Psoas muscle (tissue), 8 donors: ENCODE data around the gene OLA1. TPM values are rescaled to one million over a fixed set of nuclear protein-coding genes. Genes with fewer than 3 reads are reported as not detected.

Experiments used
- ATAC-seq, 4 donors: fragments of 200-7000 bp; cut with Tn5 transposase; one replicate each; pipeline ENCODE4 v1.9.1; 2020; ENCODE audit warnings: moderate library complexity in 3 of 4, mild to moderate bottlenecking in 2 of 4
- DNase-seq, 2 donors: peaks; one replicate each; pipeline ENCODE4 v3.0.0-alpha.2; 2020
- H3K27ac ChIP-seq: fragments of 200-600 bp; one replicate; pipeline ENCODE4 v1.8.0; 2022
- H3K27me3 ChIP-seq, 3 donors: fragments of 200-600 bp in 1 of 3; one replicate each; pipeline versions ENCODE4 v1.6.1 to v1.8.0; 2013 to 2022; ENCODE audit warnings: low read length in 2 of 3, mild to moderate bottlenecking in 2 of 3, moderate library complexity in 1 of 3; ENCODE audit not compliant: insufficient read depth in 3 of 3
- H3K36me3 ChIP-seq, 2 donors: fragments of 200-600 bp in 1 of 2; one replicate each; pipeline versions ENCODE4 v1.6.1 to v1.8.0; 2013 to 2022; ENCODE audit warnings: low read depth in 1 of 2, mild to moderate bottlenecking in 1 of 2, moderate library complexity in 1 of 2; ENCODE audit not compliant: insufficient read depth in 1 of 2
- H3K4me1 ChIP-seq: fragments of 200-600 bp; one replicate; pipeline ENCODE4 v1.8.0; 2022
- H3K4me3 ChIP-seq: fragments of 200-600 bp; one replicate; pipeline ENCODE4 v1.8.0; 2022; ENCODE audit warnings: mild to moderate bottlenecking
- H3K9me3 ChIP-seq: fragments of 200-600 bp; one replicate; pipeline ENCODE4 v1.8.0; 2022
- CTCF ChIP-seq: fragments of 200-600 bp; IDR thresholded peaks from one replicate; pipeline ENCODE4 v1.8.0; 2022; ENCODE audit warnings: antibody characterized with exemption
- WGBS, 3 donors: extraction: QIAGEN DNeasy Blood & Tissue Kit; methylation state at CpG; one replicate each; pipeline versions ENCODE4 v1.1.6 to v1.1.7; 2013; 5-methylcytosine and 5-hydroxymethylcytosine counted together
- intact Hi-C, 2 donors: fragments of 100-400 bp; cut with DNase I; formaldehyde crosslinking; loops; one replicate each; pipeline versions ENCODE4 v1.11.0 to v1.14.2; 2022
- polyA plus RNA-seq, 3 donors: library from polyadenylated mRNA; stranded (reverse); fragments of 200-250 nt; gene quantifications; one replicate each; pipeline ENCODE4 v1.2.3, GENCODE V29; 2013
- total RNA-seq, 4 donors: library from RNA; stranded (reverse); fragmentation: NEBNext Ultra II Directional in 2 of 4; extraction: Animal tissue kit (Norgen Biotek cat#: 25700) in 2 of 4; gene quantifications; one replicate each; pipeline versions ENCODE4 v1.2.1 to v1.2.4, GENCODE V29; 2021 to 2023
- donor health status: healthy with polysubstance abuse.
- donor health status: DM: no; HTN: no; CAD: no; lungs with moderate emphysema.
- donor health status: Bipolar disorder and iron deficiency.
- donor health status: healthy.
- donor health status: DM: yes; HTN: yes; CAD: no.
- donor health status: DM: no; HTN: no; CAD: no.
- donor health status: DM: no; HTN: no; CAD: no.
- donor health status: DM: yes; HTN: yes; CAD: no.

Gene OLA1
- total and polyA plus RNA-seq, 7 donors = 86.8 to 125 (median 112) TPM

- no peak for ATAC-seq
- no peak overlapping the region for H3K4me3 ChIP-seq
- 73 to 77% (median 75%) methylated on average over 2 of the region's 2 CpGs for WGBS, 3 donors
- intact Hi-C loops = no loop called here
- no peak for DNase-seq
- peaks cover 0 to 9% of the 10 kb centered on the region in 2 donors for H3K36me3 ChIP-seq
- TF ChIP-seq CTCF = no peak
- no peak overlapping the region for H3K27ac ChIP-seq
- no peaks in the 10 kb centered on the region for H3K27me3 ChIP-seq
- H3K9me3 ChIP-seq = no peaks in the 10 kb centered on the region
- no peaks in the 10 kb centered on the region for H3K4me1 ChIP-seq
These were observed 172.3 kb downstream of the OLA1 start for GRCh38 chr2:174076040-174076439.

GRCh38 chr2:174074831-174075230 is 173.5 kb downstream of the OLA1 start:
- 95 to 96% (median 96%) methylated on average over 4 of the region's 4 CpGs for WGBS, 3 donors
- ATAC-seq (no peak), DNase-seq (no peak)
- no peak overlapping the region for H3K27ac ChIP-seq
- intact Hi-C loops = no loop called here
- peaks cover 0 to 5% of the 10 kb centered on the region in 2 donors for H3K36me3 ChIP-seq
- no peak overlapping the region for H3K4me3 ChIP-seq
- H3K9me3 ChIP-seq = no peaks in the 10 kb centered on the region
- no peak for TF ChIP-seq CTCF
- H3K27me3 ChIP-seq = no peaks in the 10 kb centered on the region
- H3K4me1 ChIP-seq = no peaks in the 10 kb centered on the region

- Histone ChIP-seq H3K36me3 (peaks cover 0 to 5% of the 10 kb centered on the region in 2 donors), H3K9me3 (no peaks in the 10 kb centered on the region), H3K27me3 (no peaks in the 10 kb centered on the region), H3K4me1 (no peaks in the 10 kb centered on the region), H3K4me3 (no peak overlapping the region), H3K27ac (no peak overlapping the region)
- ATAC-seq (no peak), DNase-seq (no peak)
- intact Hi-C loops = no loop called here
- TF ChIP-seq CTCF = no peak
- WGBS, 3 donors = 96 to 99% (median 99%) methylated on average over 4 of the region's 4 CpGs
These were observed 175.5 kb downstream of the OLA1 start for GRCh38 chr2:174072857-174073256.

- intact Hi-C loops = no loop called here
- no peak for DNase-seq
These were observed 176.3 kb downstream of the OLA1 start for GRCh38 chr2:174072069-174072468.

More at GRCh38 chr2:174072069-174072468, 176.3 kb downstream of the OLA1 start:
- no peak for TF ChIP-seq CTCF
- Histone ChIP-seq H3K4me1 (no peaks in the 10 kb centered on the region), H3K27ac (no peak overlapping the region), H3K4me3 (no peak overlapping the region), H3K36me3 (peaks cover 0 to 5% of the 10 kb centered on the region in 2 donors), H3K27me3 (no peaks in the 10 kb centered on the region), H3K9me3 (no peaks in the 10 kb centered on the region)
- no peak for ATAC-seq
- 70 to 79% (median 77%) methylated on average over 4 of the region's 4 CpGs for WGBS, 3 donors
